Left ventricle myocardium inferior (tissue), 1 donor: Measurements from ENCODE around the gene DNER. TPM values are rescaled to one million over a fixed set of nuclear protein-coding genes. Genes with fewer than 3 reads are reported as not detected.

Experiments used
- DNase-seq: peaks from one replicate; pipeline ENCODE4 v3.0.0-alpha.2; 2020
- H3K27ac ChIP-seq: fragments of 200-600 bp; replicated peaks from 2 replicates; pipeline ENCODE4 v1.8.0; 2021
- H3K27me3 ChIP-seq: fragments of 200-600 bp; 2 replicates; pipeline ENCODE4 v1.8.0; 2021; ENCODE audit warnings: low read depth
- H3K36me3 ChIP-seq: fragments of 200-600 bp; 2 replicates; pipeline ENCODE4 v1.8.0; 2021
- H3K4me1 ChIP-seq: fragments of 200-600 bp; 2 replicates; pipeline ENCODE4 v1.8.0; 2021
- H3K4me3 ChIP-seq: fragments of 200-600 bp; 2 replicates; pipeline ENCODE4 v1.8.0; 2021; ENCODE audit warnings: mild to moderate bottlenecking, moderate library complexity
- H3K9me3 ChIP-seq: fragments of 200-600 bp; replicated peaks from 2 replicates; pipeline ENCODE4 v1.8.0; 2021
- CTCF ChIP-seq: fragments of 200-600 bp; IDR thresholded peaks from 2 replicates; pipeline ENCODE4 v1.8.0; 2021; ENCODE audit warnings: antibody characterized with exemption, mild to moderate bottlenecking, borderline replicate concordance
- intact Hi-C: fragments of 100-400 bp; cut with micrococcal nuclease; formaldehyde crosslinking; loops from one replicate; pipeline ENCODE4 v1.11.0; 2022
- total RNA-seq: library from RNA; stranded (reverse); fragmentation: NEBNext Ultra II Directional; extraction: Animal tissue kit (Norgen Biotek cat#: 25700); gene quantifications from one replicate; pipeline ENCODE4 v1.2.1, GENCODE V29; 2021
- donor health status: DM: no; HTN: yes; CAD: no; lungs with severe emphysema.

Gene DNER
- total RNA-seq, 1 donor from 2014 or later: 2.3 TPM

- Histone ChIP-seq H3K27ac (no peak overlapping the region), H3K27me3 (no peaks in the 10 kb centered on the region), H3K9me3 (peaks cover 5% of the 10 kb centered on the region), H3K36me3 (no peaks in the 10 kb centered on the region), H3K4me3 (no peak overlapping the region), H3K4me1 (peaks cover 8% of the 10 kb centered on the region)
- no peak for DNase-seq
- no peak for TF ChIP-seq CTCF
- intact Hi-C loops: no loop called here
These were observed 292.3 kb downstream of the DNER start for GRCh38 chr2:229422063-229422462.

- no peak for TF ChIP-seq CTCF
- H3K4me1 ChIP-seq: peaks cover 16% of the 10 kb centered on the region
- peak overlapping the region; percentile 82 for H3K27ac ChIP-seq
- no peaks in the 10 kb centered on the region for H3K27me3 ChIP-seq
- peaks cover 11% of the 10 kb centered on the region for H3K9me3 ChIP-seq
- intact Hi-C loops: no loop called here
- DNase-seq: no peak
- no peaks in the 10 kb centered on the region for H3K36me3 ChIP-seq
- no peak overlapping the region for H3K4me3 ChIP-seq
These were observed 295.2 kb downstream of the DNER start for GRCh38 chr2:229419158-229419557.

- intact Hi-C loops: no loop called here
- Histone ChIP-seq H3K4me3 (no peak overlapping the region), H3K27me3 (no peaks in the 10 kb centered on the region), H3K27ac (peak overlapping the region; percentile 82), H3K9me3 (peaks cover 5% of the 10 kb centered on the region), H3K4me1 (peaks cover 16% of the 10 kb centered on the region), H3K36me3 (no peaks in the 10 kb centered on the region)
- no peak for DNase-seq
- TF ChIP-seq CTCF: no peak
These were observed 296.4 kb downstream of the DNER start for GRCh38 chr2:229417916-229418315.

DNA sequence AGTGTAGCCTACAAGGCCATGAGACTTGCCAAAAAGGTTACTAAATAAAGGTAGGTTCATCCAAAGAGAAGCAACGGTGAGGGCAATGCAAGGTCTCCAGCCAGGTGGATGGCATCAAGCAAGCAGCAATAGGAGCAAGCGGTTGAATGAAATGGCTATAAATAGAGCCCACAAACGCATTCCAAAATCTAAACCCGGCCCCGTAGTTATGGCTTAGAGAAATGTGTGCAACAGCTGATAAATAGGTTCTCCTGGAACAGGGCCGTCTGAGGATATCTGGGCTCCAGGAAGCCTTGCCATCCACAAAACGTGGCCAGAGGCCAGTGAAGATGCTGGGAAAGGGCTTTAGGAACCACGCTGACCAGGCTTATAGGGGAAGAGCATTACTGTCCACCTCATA is 297.2 kb downstream of the DNER start:
- Histone ChIP-seq H3K4me1 (peaks cover 16% of the 10 kb centered on the region), H3K4me3 (no peak overlapping the region), H3K27ac (peak overlapping the region; percentile 82), H3K9me3 (peaks cover 5% of the 10 kb centered on the region), H3K27me3 (no peaks in the 10 kb centered on the region), H3K36me3 (no peaks in the 10 kb centered on the region)
- no peak for TF ChIP-seq CTCF
- intact Hi-C loops: no loop called here
- DNase-seq: no peak

DNA sequence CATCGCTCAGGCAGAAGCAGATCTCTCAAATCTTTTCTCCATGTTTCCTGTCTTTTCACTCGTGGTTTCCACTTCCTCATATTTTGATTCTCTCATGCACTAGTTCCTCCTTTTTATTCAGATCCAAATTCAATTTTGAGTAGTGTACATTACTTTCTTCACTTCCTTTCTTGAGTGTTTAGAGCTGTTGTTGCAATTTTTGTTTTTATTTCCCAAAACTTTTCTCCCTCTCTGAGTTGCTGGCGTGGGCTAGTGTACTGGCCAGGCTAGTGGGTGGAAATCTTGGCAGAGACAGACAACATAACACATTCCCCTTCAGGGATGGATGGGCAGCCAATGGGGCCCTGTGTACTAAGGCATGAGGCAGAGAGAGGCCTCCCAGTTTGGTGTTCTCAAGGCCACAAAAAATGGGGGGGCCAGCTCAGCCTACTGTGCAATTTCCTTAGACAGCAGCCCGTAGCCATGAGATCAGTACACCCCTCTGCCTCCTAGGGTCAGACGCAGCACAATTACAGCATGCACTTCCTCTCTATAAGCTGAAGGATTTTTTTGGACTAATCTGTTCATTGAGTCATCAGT is 298.1 kb downstream of the DNER start:
- peak; percentile 77 for DNase-seq
- Histone ChIP-seq H3K4me3 (no peak overlapping the region), H3K27ac (peak overlapping the region; percentile 82), H3K36me3 (no peaks in the 10 kb centered on the region), H3K4me1 (peaks cover 16% of the 10 kb centered on the region), H3K9me3 (peaks cover 5% of the 10 kb centered on the region), H3K27me3 (no peaks in the 10 kb centered on the region)
- TF ChIP-seq CTCF: no peak
- intact Hi-C loops: no loop called here
